SH-SY5Y (cell line): Measurements from ENCODE around the gene REST.

Source experiments
- GATA2 ChIP-seq: IDR thresholded peaks from 2 replicates; pipeline ENCODE4 v1.6.1; 2011; ENCODE audit warnings: mild to moderate bottlenecking, low read depth, low read length
- GATA3 ChIP-seq: IDR thresholded peaks from 2 replicates; pipeline ENCODE4 v1.6.1; 2011; ENCODE audit warnings: low read depth, mild to moderate bottlenecking, low read length, moderate library complexity

DNA sequence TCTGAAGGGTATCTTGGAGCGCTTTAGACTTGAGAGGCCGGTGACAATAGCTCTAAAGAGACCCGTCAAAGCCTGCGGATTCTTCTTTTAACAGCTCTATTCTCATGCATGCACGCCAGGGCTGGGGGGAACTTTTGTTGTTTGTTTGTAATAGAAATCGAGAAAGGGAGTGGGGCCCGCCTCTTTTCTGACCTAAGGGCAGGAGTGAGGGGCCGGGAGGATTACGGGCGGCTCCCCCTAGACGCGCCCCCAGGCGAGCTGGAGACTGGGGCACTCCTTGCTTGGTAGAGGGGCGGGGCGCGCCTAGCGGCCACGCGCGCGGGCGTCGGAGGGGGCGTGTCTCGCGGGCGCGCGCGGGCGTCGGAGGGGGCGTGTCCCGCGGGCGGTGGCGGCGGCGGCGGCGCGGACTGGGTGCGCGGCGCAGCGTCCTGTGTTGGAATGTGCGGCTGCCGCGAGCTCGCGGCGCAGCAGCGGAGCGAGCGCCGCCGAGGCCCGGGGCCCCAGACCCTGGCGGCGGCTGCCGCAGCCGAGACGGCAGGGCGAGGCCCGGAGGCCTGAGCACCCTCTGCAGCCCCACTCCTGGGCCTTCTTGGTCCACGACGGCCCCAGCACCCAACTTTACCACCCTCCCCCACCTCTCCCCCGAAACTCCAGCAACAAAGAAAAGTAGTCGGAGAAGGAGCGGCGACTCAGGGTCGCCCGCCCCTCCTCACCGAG is at the start of gene REST:
- TF ChIP-seq GATA2 (no peak), GATA3 (no peak)
